Neuronal stem cell (in vitro differentiated cells): ENCODE results near the gene PERCC1.

Experiments
- DNase-seq: peaks from one replicate; pipeline ENCODE4 v3.0.0-alpha.2; 2013; ENCODE audit warnings: low spot score
- H2AFZ ChIP-seq: one replicate; pipeline ENCODE4 v1.6.1; 2013; ENCODE audit warnings: mild to moderate bottlenecking, low read length, inconsistent platforms
- H2AK5ac ChIP-seq: 2 replicates; pipeline ENCODE4 v1.6.1; 2013; ENCODE audit warnings: low read depth, mild to moderate bottlenecking, inconsistent platforms, low read length, moderate library complexity, mixed read lengths
- H2BK120ac ChIP-seq: 2 replicates; pipeline ENCODE4 v1.6.1; 2013; ENCODE audit warnings: low read depth, mild to moderate bottlenecking, inconsistent platforms, low read length, moderate library complexity, mixed read lengths
- H2BK12ac ChIP-seq: one replicate; pipeline ENCODE4 v1.6.1; 2013; ENCODE audit warnings: low read length, inconsistent platforms
- H2BK15ac ChIP-seq: 2 replicates; pipeline ENCODE4 v1.6.1; 2013; ENCODE audit warnings: mild to moderate bottlenecking, low read length, inconsistent platforms, mixed read lengths
- H2BK5ac ChIP-seq: one replicate; pipeline ENCODE4 v1.6.1; 2013; ENCODE audit warnings: inconsistent platforms, mild to moderate bottlenecking, low read length, moderate library complexity
- H3K14ac ChIP-seq: one replicate; pipeline ENCODE4 v1.6.1; 2013; ENCODE audit warnings: low read length, inconsistent platforms
- H3K18ac ChIP-seq: 2 replicates; pipeline ENCODE4 v1.6.1; 2013; ENCODE audit warnings: low read length, inconsistent platforms
- H3K23ac ChIP-seq: 2 replicates; pipeline ENCODE4 v1.6.1; 2013; ENCODE audit warnings: low read depth, mild to moderate bottlenecking, mixed read lengths, low read length, inconsistent platforms; ENCODE audit not compliant: poor library complexity
- H3K27ac ChIP-seq: replicated peaks from 3 replicates; pipeline ENCODE4 v1.5.1; 2013; ENCODE audit warnings: low read length, inconsistent platforms
- H3K27me3 ChIP-seq, 3 experiments: 2 replicates each; pipeline ENCODE4 v1.6.1; 2013; ENCODE audit warnings: low read length in 3 of 3, mild to moderate bottlenecking in 2 of 3, inconsistent platforms in 1 of 3, low read depth in 1 of 3, mixed read lengths in 1 of 3, moderate library complexity in 1 of 3; ENCODE audit not compliant: control insufficient read depth in 3 of 3, insufficient read depth in 3 of 3
- H3K36me3 ChIP-seq, 2 donors: replicated peaks in 1 of 2; 2 replicates each; pipeline ENCODE4 v1.6.1; 2013; ENCODE audit warnings: low read length in 2 of 2; ENCODE audit not compliant: control insufficient read depth in 2 of 2, insufficient read depth in 2 of 2
- H3K4ac ChIP-seq: 2 replicates; pipeline ENCODE4 v1.6.1; 2013; ENCODE audit warnings: inconsistent platforms, mild to moderate bottlenecking, low read length, moderate library complexity
- H3K4me1 ChIP-seq, 2 donors: 1 replicate in 1 of 2; 2 replicates in 1 of 2; pipeline ENCODE4 v1.6.1; 2013; ENCODE audit warnings: low read length in 2 of 2, low read depth in 1 of 2; ENCODE audit not compliant: control insufficient read depth in 2 of 2, insufficient read depth in 1 of 2
- H3K4me2 ChIP-seq: one replicate; pipeline ENCODE4 v1.6.1; 2013; ENCODE audit warnings: mild to moderate bottlenecking, low read length, inconsistent platforms; ENCODE audit not compliant: insufficient read depth, poor library complexity, severe bottlenecking
- H3K4me3 ChIP-seq, 2 donors: 2 replicates each; pipeline ENCODE4 v1.5.1; 2013; ENCODE audit warnings: low read length in 2 of 2, mild to moderate bottlenecking in 2 of 2, inconsistent platforms in 1 of 2, moderate library complexity in 1 of 2
- H3K79me1 ChIP-seq: one replicate; pipeline ENCODE4 v1.6.1; 2013; ENCODE audit warnings: low read depth, mild to moderate bottlenecking, inconsistent platforms, low read length, moderate library complexity
- H3K9ac ChIP-seq: one replicate; pipeline ENCODE4 v1.6.1; 2013; ENCODE audit warnings: mild to moderate bottlenecking, low read depth, low read length, inconsistent platforms; ENCODE audit not compliant: poor library complexity
- H3K9me3 ChIP-seq, 2 donors: replicated peaks in 1 of 2; 2 replicates each; pipeline versions ENCODE3 to v1.6.1; 2013; ENCODE audit warnings: low read length in 2 of 2, mild to moderate bottlenecking in 2 of 2, inconsistent platforms in 1 of 2, low read depth in 1 of 2, mixed read lengths in 1 of 2, moderate library complexity in 1 of 2; ENCODE audit not compliant: control insufficient read depth in 2 of 2, insufficient read depth in 1 of 2
- H4K8ac ChIP-seq: one replicate; pipeline ENCODE4 v1.6.1; 2013; ENCODE audit warnings: low read depth, mild to moderate bottlenecking, inconsistent platforms, low read length, moderate library complexity
- H4K91ac ChIP-seq: one replicate; pipeline ENCODE4 v1.6.1; 2013; ENCODE audit warnings: low read length, low read depth, mild to moderate bottlenecking, inconsistent platforms; ENCODE audit not compliant: poor library complexity
- WGBS, 2 donors: extraction: QIAGEN DNeasy Blood & Tissue Kit; methylation state at CpG; one replicate each; pipeline ENCODE4 v1.1.7; 2013; ENCODE audit warnings: missing lambda C conversion rate in 2 of 2, mixed read lengths in 1 of 2; ENCODE audit not compliant: insufficient read length in 2 of 2, insufficient replicate concordance in 1 of 2; ENCODE audit errors: extremely low coverage in 2 of 2; 5-methylcytosine and 5-hydroxymethylcytosine counted together

The PERCC1 gene

DNA sequence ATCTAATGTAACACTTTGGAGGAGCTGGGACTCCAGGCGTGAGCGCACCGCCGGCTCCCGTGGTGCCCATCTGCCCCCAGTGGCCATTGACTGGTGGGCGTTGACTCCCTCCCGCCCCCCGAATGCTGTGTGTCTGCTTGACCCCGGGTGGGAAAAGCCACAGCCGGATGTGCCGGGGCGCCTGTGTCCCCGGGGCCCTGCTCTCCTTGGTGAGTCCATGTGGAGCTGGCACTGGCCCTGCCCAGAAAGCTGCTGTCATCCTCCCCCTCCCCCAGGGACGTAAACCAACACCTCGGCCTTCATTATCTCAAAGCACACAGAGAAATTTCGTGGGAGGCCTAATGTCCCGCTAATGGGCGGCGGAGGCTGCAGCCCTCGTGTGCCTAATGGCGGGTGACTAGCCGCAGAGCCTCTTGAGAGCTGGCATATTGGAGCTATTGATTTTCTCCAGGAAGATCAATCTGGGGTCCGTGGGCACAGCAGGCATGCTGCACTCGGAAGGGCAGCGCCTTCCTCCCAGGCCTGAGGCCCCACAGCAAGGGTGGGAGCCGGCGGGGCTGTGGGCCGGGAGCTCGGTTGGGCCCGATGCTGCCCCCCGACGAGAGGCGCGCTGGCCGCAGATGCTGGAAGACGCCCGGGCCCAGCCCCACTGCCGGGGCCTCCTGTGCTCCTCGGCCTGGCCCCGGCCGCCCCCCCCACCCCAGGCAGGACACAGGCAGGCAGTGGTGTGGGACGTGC is 4.0 kb upstream of the PERCC1 start:
- no peak overlapping the region for H3K27ac ChIP-seq
- no peaks in the 10 kb centered on the region for H3K27me3 ChIP-seq
- H2BK120ac ChIP-seq, result no peak overlapping the region
- H3K14ac ChIP-seq, result no peak overlapping the region
- peaks cover 4% of the 10 kb centered on the region for H3K79me1 ChIP-seq
- H3K36me3 ChIP-seq, result no peaks in the 10 kb centered on the region
- peaks cover 0 to 1% of the 10 kb centered on the region in 2 donors for H3K9me3 ChIP-seq
- no peak overlapping the region for H3K4me3 ChIP-seq
- peak overlapping the region; percentile 71 for H3K18ac ChIP-seq
- no peak for DNase-seq
- peak overlapping the region; percentile 49 for H2AFZ ChIP-seq
- no peak overlapping the region for H3K4me2 ChIP-seq
- peak overlapping the region; percentile 75 for H3K23ac ChIP-seq
- no peak overlapping the region for H3K9ac ChIP-seq
- H3K4me1 ChIP-seq, result peaks cover 0 to 16% of the 10 kb centered on the region in 2 donors
- no peak overlapping the region for H3K4ac ChIP-seq
- H4K8ac ChIP-seq, result no peak overlapping the region
- H2AK5ac ChIP-seq, result peak overlapping the region; percentile 99
- WGBS, 2 donors, result no CpG with 5 or more reads among the region's 42 CpGs
- H2BK5ac ChIP-seq, result no peak overlapping the region
- H4K91ac ChIP-seq, result no peak overlapping the region
- peak overlapping the region; percentile 79 for H2BK15ac ChIP-seq
- peak overlapping the region; percentile 46 for H2BK12ac ChIP-seq

DNA sequence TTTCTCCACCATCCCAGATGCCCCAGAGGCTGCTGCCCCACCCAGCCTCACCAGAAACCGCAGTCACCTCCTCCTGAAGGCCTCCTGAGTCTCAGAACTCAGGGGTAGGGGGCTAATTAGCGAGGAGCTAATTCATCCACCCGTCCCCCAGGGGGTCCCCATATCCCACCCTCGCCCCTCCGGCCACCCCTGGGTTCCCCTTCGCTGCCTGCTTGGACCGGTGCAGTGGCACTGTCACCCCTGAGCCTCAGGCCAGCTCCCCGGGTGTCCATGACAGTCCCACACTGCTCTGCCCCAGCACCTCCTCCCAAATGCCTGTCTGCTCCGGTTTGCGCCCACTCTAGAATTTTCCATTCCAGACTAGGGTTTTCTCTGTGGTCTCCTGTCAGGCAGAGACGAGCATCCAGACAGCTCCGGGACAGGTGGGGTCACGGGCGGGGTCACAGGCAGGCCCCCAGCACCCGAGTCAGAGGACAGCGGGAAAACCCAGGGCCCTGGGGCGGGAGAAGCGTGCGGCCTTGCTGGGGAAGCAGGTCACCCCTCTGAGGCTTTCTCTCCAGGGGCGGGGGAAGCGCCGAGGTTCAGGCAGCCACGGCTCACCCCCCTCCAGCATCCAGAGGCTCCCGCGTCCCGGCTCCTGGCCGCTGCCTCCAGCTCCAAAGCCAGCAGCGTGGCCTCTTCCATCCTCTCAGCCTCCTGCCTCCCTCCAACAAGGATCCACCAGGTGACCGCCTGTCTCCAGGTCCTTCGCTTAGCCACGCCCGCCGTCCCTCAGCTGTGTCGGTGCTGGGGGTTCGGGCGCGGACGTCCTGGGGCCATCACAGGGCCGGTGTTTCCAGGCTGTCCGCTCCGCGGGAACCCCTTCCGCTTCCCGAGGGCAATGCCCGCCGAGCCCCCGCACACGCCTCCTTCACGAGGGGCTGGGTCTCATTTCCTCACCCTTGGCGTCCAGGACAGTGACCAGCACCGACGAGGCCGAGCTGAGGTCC is 3.1 kb upstream of the PERCC1 start:
- Histone ChIP-seq H3K4me3 (no peak overlapping the region), H3K36me3 (no peaks in the 10 kb centered on the region), H2BK12ac (peak overlapping the region; percentile 99), H2BK15ac (peak overlapping the region; percentile 79), H3K14ac (no peak overlapping the region), H3K4me1 (peaks cover 0 to 16% of the 10 kb centered on the region in 2 donors), H2AK5ac (peak overlapping the region; percentile 99), H3K4ac (peak overlapping the region; percentile 53), H3K4me2 (no peak overlapping the region), H3K23ac (peak overlapping the region; percentile 65), H2BK5ac (peak overlapping the region; percentile 90), H3K79me1 (peaks cover 4% of the 10 kb centered on the region), H3K27ac (no peak overlapping the region), H3K9ac (no peak overlapping the region), H2AFZ (peak overlapping the region; percentile 64), H3K18ac (peak overlapping the region; percentile 71), H4K8ac (no peak overlapping the region), H4K91ac (no peak overlapping the region), H3K27me3 (no peaks in the 10 kb centered on the region), H2BK120ac (peak overlapping the region; percentile 87), H3K9me3 (no peaks in the 10 kb centered on the region)
- no CpG with 5 or more reads among the region's 53 CpGs for WGBS, 2 donors
- no peak for DNase-seq

DNA sequence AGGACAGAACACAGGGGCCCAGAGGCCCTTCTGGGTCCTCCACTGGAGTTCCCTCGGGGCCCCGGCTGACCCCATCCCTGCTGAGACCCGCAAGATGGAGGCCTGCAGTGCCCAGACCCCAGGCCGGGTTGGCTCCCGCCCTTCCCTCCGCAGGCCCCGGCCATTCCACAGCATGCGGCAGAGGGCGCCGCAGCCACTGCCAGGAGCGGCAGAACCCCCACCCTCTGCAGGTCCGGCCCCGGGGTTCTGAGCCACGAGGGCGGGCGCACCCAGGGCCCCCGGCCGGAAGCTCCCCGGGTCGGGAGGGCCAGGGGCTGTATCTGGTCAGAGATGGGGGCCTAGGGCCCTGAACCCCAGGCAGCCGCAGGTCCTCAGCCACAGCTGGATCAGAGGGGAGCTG is 2.4 kb upstream of the PERCC1 start:
- Histone ChIP-seq H2BK5ac (peak overlapping the region; percentile 90), H2BK120ac (peak overlapping the region; percentile 87), H3K36me3 (no peaks in the 10 kb centered on the region), H2AFZ (peak overlapping the region; percentile 64), H3K9me3 (no peaks in the 10 kb centered on the region), H2BK15ac (peak overlapping the region; percentile 79), H4K8ac (no peak overlapping the region), H2AK5ac (peak overlapping the region; percentile 99), H3K18ac (peak overlapping the region; percentile 48), H4K91ac (peak overlapping the region; percentile 95), H3K27me3 (no peaks in the 10 kb centered on the region), H2BK12ac (peak overlapping the region; percentile 99), H3K4ac (no peak overlapping the region), H3K4me3 (no peak overlapping the region), H3K79me1 (peaks cover 4% of the 10 kb centered on the region), H3K4me1 (peaks cover 0 to 16% of the 10 kb centered on the region in 2 donors), H3K4me2 (no peak overlapping the region), H3K9ac (no peak overlapping the region), H3K27ac (no peak overlapping the region), H3K23ac (peak overlapping the region; percentile 65), H3K14ac (no peak overlapping the region)
- no CpG with 5 or more reads among the region's 21 CpGs for WGBS, 2 donors
- no peak for DNase-seq

DNA sequence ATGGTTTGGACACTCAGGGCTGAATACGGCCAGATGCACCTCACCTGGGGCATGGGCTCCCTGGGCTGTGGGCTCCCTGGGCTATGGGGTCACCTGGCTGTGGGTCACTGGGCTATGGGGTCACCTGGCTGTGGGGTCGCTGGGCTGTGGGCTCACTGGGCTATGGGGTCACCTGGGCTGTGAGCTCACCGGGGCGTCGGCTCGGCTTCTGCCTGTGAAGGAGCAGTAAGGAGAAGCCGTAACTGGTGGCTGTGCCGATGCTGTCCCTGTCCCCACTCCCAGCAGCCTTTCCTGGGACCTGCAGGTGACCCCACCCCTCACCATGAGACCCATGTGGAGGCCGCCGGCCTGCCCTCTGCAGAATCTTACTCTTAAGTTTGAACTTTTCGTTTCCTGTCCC is 1.9 kb upstream of the PERCC1 start:
- no peak overlapping the region for H3K23ac ChIP-seq
- no peak for DNase-seq
- H3K79me1 ChIP-seq, result peaks cover 4% of the 10 kb centered on the region
- H3K4ac ChIP-seq, result peak overlapping the region; percentile 76
- no CpG with 5 or more reads among the region's 11 CpGs for WGBS, 2 donors
- H2BK12ac ChIP-seq, result peak overlapping the region; percentile 100
- H3K4me3 ChIP-seq, result no peak overlapping the region
- peak overlapping the region; percentile 64 for H2AFZ ChIP-seq
- peak overlapping the region; percentile 65 for H4K8ac ChIP-seq
- H3K18ac ChIP-seq, result no peak overlapping the region
- no peaks in the 10 kb centered on the region for H3K27me3 ChIP-seq
- peak overlapping the region; percentile 87 for H2BK120ac ChIP-seq
- H2BK5ac ChIP-seq, result peak overlapping the region; percentile 24
- H2BK15ac ChIP-seq, result peak overlapping the region; percentile 79
- H3K9ac ChIP-seq, result no peak overlapping the region
- no peaks in the 10 kb centered on the region for H3K9me3 ChIP-seq
- peak overlapping the region; percentile 95 for H4K91ac ChIP-seq
- H3K4me2 ChIP-seq, result no peak overlapping the region
- peak overlapping the region; percentile 99 for H2AK5ac ChIP-seq
- H3K27ac ChIP-seq, result no peak overlapping the region
- peaks cover 0 to 21% of the 10 kb centered on the region in 2 donors for H3K4me1 ChIP-seq
- peak overlapping the region; percentile 71 for H3K14ac ChIP-seq
- no peaks in the 10 kb centered on the region for H3K36me3 ChIP-seq
